WTC11 (cell line): ENCODE data around the gene FOXA3. TPM values are rescaled to one million over a fixed set of nuclear protein-coding genes. Genes with fewer than 3 reads are reported as not detected.

Experiments
- ATAC-seq: fragments of 200-7000 bp; cut with Tn5 transposase; 2 replicates; pipeline ENCODE4 v1.10.0; 2021; ENCODE audit warnings: mild to moderate bottlenecking, moderate library complexity
- CTCF ChIA-PET: fragments of 300-600 bp; sonication (Branson Sonifier 250); formaldehyde crosslinking; loops from one replicate; lab custom pipeline; 2021; ENCODE audit warnings: antibody characterized with exemption; lab: Charles Lee
- POLR2A ChIA-PET: fragments of 350-600 bp; sonication (Branson Sonifier 250); formaldehyde crosslinking; loops from one replicate; lab custom pipeline; 2021; ENCODE audit warnings: antibody characterized with exemption; lab: Charles Lee
- DNase-seq: peaks from one replicate; pipeline ENCODE4 v3.0.0; 2021; ENCODE audit warnings: low spot score
- H3K27ac Mint-ChIP-seq: 2 replicates; pipeline ENCODE4 v1.8.0; 2021; ENCODE audit warnings: mixed read lengths
- H3K27me3 Mint-ChIP-seq: 2 replicates; pipeline ENCODE4 v1.8.0; 2021; ENCODE audit warnings: low read depth, mild to moderate bottlenecking, moderate library complexity, mixed read lengths
- H3K36me3 Mint-ChIP-seq: 2 replicates; pipeline ENCODE4 v1.8.0; 2021; ENCODE audit warnings: mixed read lengths
- H3K4me1 Mint-ChIP-seq: 2 replicates; pipeline ENCODE4 v1.8.0; 2022; ENCODE audit warnings: mixed read lengths
- H3K4me3 Mint-ChIP-seq: 2 replicates; pipeline ENCODE4 v1.8.0; 2021; ENCODE audit warnings: mild to moderate bottlenecking, moderate library complexity, mixed read lengths
- H3K9me3 Mint-ChIP-seq: 2 replicates; pipeline ENCODE4 v1.8.0; 2021; ENCODE audit warnings: mixed read lengths
- ARID4B ChIP-seq: sonication (generic); formaldehyde crosslinking; IDR thresholded peaks from 2 replicates; pipeline ENCODE4 v1.8.0; 2023; ENCODE audit warnings: missing genetic modification reagents, mild to moderate bottlenecking, borderline replicate concordance
- ATF2 ChIP-seq: sonication (generic); formaldehyde crosslinking; IDR thresholded peaks from 2 replicates; pipeline ENCODE4 v1.8.1; 2022; ENCODE audit warnings: low read depth, missing genetic modification reagents, borderline replicate concordance
- ATF6 ChIP-seq: sonication (generic); formaldehyde crosslinking; IDR thresholded peaks from 2 replicates; pipeline ENCODE4 v1.8.1; 2023; ENCODE audit warnings: mild to moderate bottlenecking, missing genetic modification reagents
- E2F4 ChIP-seq: sonication (generic); formaldehyde crosslinking; IDR thresholded peaks from 2 replicates; pipeline ENCODE4 v1.8.1; 2022; ENCODE audit warnings: low read depth, mild to moderate bottlenecking, moderate library complexity, missing genetic modification reagents, borderline replicate concordance
- E2F5 ChIP-seq: sonication (generic); formaldehyde crosslinking; IDR thresholded peaks from 2 replicates; pipeline ENCODE4 v1.8.1; 2022; ENCODE audit warnings: mild to moderate bottlenecking, moderate library complexity, missing genetic modification reagents
- ERG ChIP-seq: fragments of 250-450 bp; sonication (Bioruptor Pico); IDR thresholded peaks from 2 replicates; pipeline ENCODE4 v1.8.0; 2021; ENCODE audit warnings: mild to moderate bottlenecking
- FOXP1 ChIP-seq: sonication (generic); formaldehyde crosslinking; IDR thresholded peaks from 2 replicates; pipeline ENCODE4 v1.8.0; 2022; ENCODE audit warnings: missing genetic modification reagents, mild to moderate bottlenecking, moderate library complexity, borderline replicate concordance
- GABPB1 ChIP-seq: sonication (generic); formaldehyde crosslinking; IDR thresholded peaks from 2 replicates; pipeline ENCODE4 v1.8.1; 2023; ENCODE audit warnings: mild to moderate bottlenecking, missing genetic modification reagents
- GRHL2 ChIP-seq: fragments of 250-450 bp; sonication (Bioruptor Pico); IDR thresholded peaks from 2 replicates; pipeline ENCODE4 v1.8.0; 2022; ENCODE audit warnings: mild to moderate bottlenecking, moderate library complexity; ENCODE audit not compliant: insufficient replicate concordance, severe bottlenecking
- HMGXB4 ChIP-seq: sonication (generic); formaldehyde crosslinking; IDR thresholded peaks from 2 replicates; pipeline ENCODE4 v1.8.1; 2023; ENCODE audit warnings: mild to moderate bottlenecking, moderate library complexity, missing genetic modification reagents
- JUN ChIP-seq: sonication (generic); formaldehyde crosslinking; IDR thresholded peaks from 2 replicates; pipeline ENCODE4 v1.8.0; 2023; ENCODE audit warnings: mild to moderate bottlenecking, missing genetic modification reagents
- KAT7 ChIP-seq: sonication (generic); formaldehyde crosslinking; IDR thresholded peaks from 2 replicates; pipeline ENCODE4 v1.8.1; 2023; ENCODE audit warnings: missing genetic modification reagents, mild to moderate bottlenecking, borderline replicate concordance
- MAX ChIP-seq: sonication (generic); formaldehyde crosslinking; IDR thresholded peaks from 2 replicates; pipeline ENCODE4 v1.8.0; 2022; ENCODE audit warnings: mild to moderate bottlenecking, missing genetic modification reagents
- NFE2L1 ChIP-seq: sonication (generic); formaldehyde crosslinking; IDR thresholded peaks from 2 replicates; pipeline ENCODE4 v1.8.1; 2023; ENCODE audit warnings: missing genetic modification reagents
- NR1H2 ChIP-seq: sonication (generic); formaldehyde crosslinking; IDR thresholded peaks from 2 replicates; pipeline ENCODE4 v1.9.0; 2021; ENCODE audit warnings: mild to moderate bottlenecking, moderate library complexity, missing genetic modification reagents
- TEAD1 ChIP-seq: sonication (generic); formaldehyde crosslinking; IDR thresholded peaks from 2 replicates; pipeline ENCODE4 v1.8.0; 2022; ENCODE audit warnings: mild to moderate bottlenecking, missing genetic modification reagents
- TP53 ChIP-seq: sonication (generic); formaldehyde crosslinking; IDR thresholded peaks from 2 replicates; pipeline ENCODE4 v1.8.1; 2023; ENCODE audit warnings: mild to moderate bottlenecking, missing genetic modification reagents
- ZNF281 ChIP-seq: sonication (generic); formaldehyde crosslinking; IDR thresholded peaks from 2 replicates; pipeline ENCODE4 v1.8.0; 2023; ENCODE audit warnings: mild to moderate bottlenecking, missing genetic modification reagents
- total RNA-seq: library from RNA; stranded (reverse); gene quantifications from 3 replicates; pipeline ENCODE4 v1.2.3, GENCODE V29; 2021

Gene FOXA3
- total RNA-seq, 1 experiment from 2014 or later = 20.7 TPM

GRCh38 chr19:45817725-45818301, 46.3 kb upstream of the FOXA3 start (continued):
- TF ChIP-seq ERG (CRISPR knock-in tag) = no peak
- TF ChIP-seq ATF6 (CRISPR knock-in tag) = no peak
- no peak for TF ChIP-seq ARID4B (CRISPR knock-in tag)
- no peak for TF ChIP-seq ATF2 (CRISPR knock-in tag)
- no peak for TF ChIP-seq E2F4
- no peak for TF ChIP-seq MAX (CRISPR knock-in tag)
- TF ChIP-seq KAT7 (CRISPR knock-in tag) = no peak
- peak; percentile 28; the same call in 1 of the 2 replicates for TF ChIP-seq FOXP1 (CRISPR knock-in tag)
- no peak for TF ChIP-seq ZNF281 (CRISPR knock-in tag)

GRCh38 chr19:45819769-45820168, 44.4 kb upstream of the FOXA3 start:
- CTCF ChIA-PET = interaction anchor here (1.3 to 7.2 kb wide), 4 partner anchors 21 to 49 kb away, joined by 3 to 135 read pairs (median 8); partner anchors contain the start of genes FOXA3, SIX5 and SYMPK
- Mint-ChIP-seq H3K4me3 (no peak overlapping the region), H3K4me1 (peaks cover 25% of the 10 kb centered on the region), H3K27ac (peak overlapping the region; percentile 27; the same call in 1 of the 2 replicates), H3K9me3 (no peaks in the 10 kb centered on the region), H3K36me3 (peaks cover 32% of the 10 kb centered on the region), H3K27me3 (no peaks in the 10 kb centered on the region)
- POLR2A ChIA-PET = no interaction called here
- ATAC-seq (no peak), DNase-seq (no peak)
- TF ChIP-seq GABPB1 (CRISPR knock-in tag) (no peak), E2F5 (CRISPR knock-in tag) (no peak), TP53 (CRISPR knock-in tag) (no peak), GRHL2 (CRISPR knock-in tag) (no peak), NR1H2 (CRISPR knock-in tag) (no peak), NFE2L1 (CRISPR knock-in tag) (no peak), JUN (CRISPR knock-in tag) (no peak), HMGXB4 (CRISPR knock-in tag) (no peak), TEAD1 (no peak)
